ENCODE results near the gene MAP1LC3A.

MAP1LC3A gene

GRCh38 chr20:34574861-34575260 is 16.3 kb downstream of the MAP1LC3A start:
- no peaks in the 10 kb centered on the region for H3K9me3 ChIP-seq (ENCODE audit: control insufficient read depth in 2 of 2, low read length in 2 of 2)
- H3K36me3 ChIP-seq (ENCODE audit: control insufficient read depth in 2 of 2, insufficient read depth in 2 of 2, low read length in 2 of 2), result peaks cover 18 to 26% of the 10 kb centered on the region in 2 donors
- no peak overlapping the region for H3K4me3 ChIP-seq (ENCODE audit: low read length in 2 of 2)

GRCh38 chr20:34575271-34575670 is 16.8 kb downstream of the MAP1LC3A start:
- Histone ChIP-seq H3K4me1 (ENCODE audit: control insufficient read depth in 2 of 2, insufficient read depth in 2 of 2, low read length in 2 of 2) (peaks cover 10 to 18% of the 10 kb centered on the region in 2 donors), H3K9ac (ENCODE audit: low read depth in 1 of 2, low read length in 2 of 2) (no peak overlapping the region), H3K36me3 (ENCODE audit: control insufficient read depth in 2 of 2, insufficient read depth in 2 of 2, low read length in 2 of 2) (peaks cover 18 to 26% of the 10 kb centered on the region in 2 donors), H3K4me3 (ENCODE audit: low read length in 2 of 2) (no peak overlapping the region), H3K27ac (ENCODE audit: low read depth in 2 of 2, low read length in 2 of 2) (no peak overlapping the region), H3K27me3 (ENCODE audit: control insufficient read depth in 2 of 2, insufficient read depth in 2 of 2, low read length in 2 of 2) (no peaks in the 10 kb centered on the region), H3K9me3 (ENCODE audit: control insufficient read depth in 2 of 2, low read length in 2 of 2) (no peaks in the 10 kb centered on the region)

More at GRCh38 chr20:34574861-34575260, 16.3 kb downstream of the MAP1LC3A start:
- peaks cover 6 to 14% of the 10 kb centered on the region in 2 donors for H3K4me1 ChIP-seq (ENCODE audit: control insufficient read depth in 2 of 2, insufficient read depth in 2 of 2, low read length in 2 of 2)
- H3K27ac ChIP-seq (ENCODE audit: low read depth in 2 of 2, low read length in 2 of 2), result no peak overlapping the region
- H3K27me3 ChIP-seq (ENCODE audit: control insufficient read depth in 2 of 2, insufficient read depth in 2 of 2, low read length in 2 of 2), result no peaks in the 10 kb centered on the region
- no peak overlapping the region for H3K9ac ChIP-seq (ENCODE audit: low read depth in 1 of 2, low read length in 2 of 2)

- Histone ChIP-seq H3K4me1 (ENCODE audit: control insufficient read depth in 2 of 2, insufficient read depth in 2 of 2, low read length in 2 of 2) (peaks cover 15 to 22% of the 10 kb centered on the region in 2 donors), H3K27me3 (ENCODE audit: control insufficient read depth in 2 of 2, insufficient read depth in 2 of 2, low read length in 2 of 2) (no peaks in the 10 kb centered on the region), H3K36me3 (ENCODE audit: control insufficient read depth in 2 of 2, insufficient read depth in 2 of 2, low read length in 2 of 2) (peaks cover 18 to 27% of the 10 kb centered on the region in 2 donors), H3K9me3 (ENCODE audit: control insufficient read depth in 2 of 2, low read length in 2 of 2) (no peaks in the 10 kb centered on the region), H3K27ac (ENCODE audit: low read depth in 2 of 2, low read length in 2 of 2) (no peak overlapping the region), H3K4me3 (ENCODE audit: low read length in 2 of 2) (no peak overlapping the region), H3K9ac (ENCODE audit: low read depth in 1 of 2, low read length in 2 of 2) (no peak overlapping the region)
Measured at GRCh38 chr20:34575756-34576155, 17.2 kb downstream of the MAP1LC3A start.

GRCh38 chr20:34577061-34577460 is 18.5 kb downstream of the MAP1LC3A start:
- H3K36me3 ChIP-seq (ENCODE audit: control insufficient read depth in 2 of 2, insufficient read depth in 2 of 2, low read length in 2 of 2), result peaks cover 12 to 23% of the 10 kb centered on the region in 2 donors
- no peak overlapping the region for H3K4me3 ChIP-seq (ENCODE audit: low read length in 2 of 2)

GRCh38 chr20:34578025-34578424 is 19.5 kb downstream of the MAP1LC3A start:
- H3K36me3 ChIP-seq (ENCODE audit: control insufficient read depth in 2 of 2, insufficient read depth in 2 of 2, low read length in 2 of 2), result peaks cover 12 to 23% of the 10 kb centered on the region in 2 donors
- no peak overlapping the region for H3K27ac ChIP-seq (ENCODE audit: low read depth in 2 of 2, low read length in 2 of 2)
- H3K27me3 ChIP-seq (ENCODE audit: control insufficient read depth in 2 of 2, insufficient read depth in 2 of 2, low read length in 2 of 2), result no peaks in the 10 kb centered on the region
- H3K4me3 ChIP-seq (ENCODE audit: low read length in 2 of 2), result no peak overlapping the region
- no peaks in the 10 kb centered on the region for H3K9me3 ChIP-seq (ENCODE audit: control insufficient read depth in 2 of 2, low read length in 2 of 2)
- peaks cover 20 to 37% of the 10 kb centered on the region in 2 donors for H3K4me1 ChIP-seq (ENCODE audit: control insufficient read depth in 2 of 2, insufficient read depth in 2 of 2, low read length in 2 of 2)
- no peak overlapping the region for H3K9ac ChIP-seq (ENCODE audit: low read depth in 1 of 2, low read length in 2 of 2)

More at GRCh38 chr20:34577061-34577460, 18.5 kb downstream of the MAP1LC3A start:
- no peak overlapping the region for H3K9ac ChIP-seq (ENCODE audit: low read depth in 1 of 2, low read length in 2 of 2)
- H3K4me1 ChIP-seq (ENCODE audit: control insufficient read depth in 2 of 2, insufficient read depth in 2 of 2, low read length in 2 of 2), result peaks cover 16 to 33% of the 10 kb centered on the region in 2 donors
- H3K27ac ChIP-seq (ENCODE audit: low read depth in 2 of 2, low read length in 2 of 2), result no peak overlapping the region
- no peaks in the 10 kb centered on the region for H3K9me3 ChIP-seq (ENCODE audit: control insufficient read depth in 2 of 2, low read length in 2 of 2)
- H3K27me3 ChIP-seq (ENCODE audit: control insufficient read depth in 2 of 2, insufficient read depth in 2 of 2, low read length in 2 of 2), result no peaks in the 10 kb centered on the region

GRCh38 chr20:34578521-34578920 is 20.0 kb downstream of the MAP1LC3A start:
- H3K27ac ChIP-seq (ENCODE audit: low read depth in 2 of 2, low read length in 2 of 2), result no peak overlapping the region
- H3K36me3 ChIP-seq (ENCODE audit: control insufficient read depth in 2 of 2, insufficient read depth in 2 of 2, low read length in 2 of 2), result peaks cover 8 to 22% of the 10 kb centered on the region in 2 donors
- H3K9me3 ChIP-seq (ENCODE audit: control insufficient read depth in 2 of 2, low read length in 2 of 2), result no peaks in the 10 kb centered on the region
- H3K9ac ChIP-seq (ENCODE audit: low read depth in 1 of 2, low read length in 2 of 2), result no peak overlapping the region
- H3K27me3 ChIP-seq (ENCODE audit: control insufficient read depth in 2 of 2, insufficient read depth in 2 of 2, low read length in 2 of 2), result no peaks in the 10 kb centered on the region
- H3K4me3 ChIP-seq (ENCODE audit: low read length in 2 of 2), result no peak overlapping the region
- peaks cover 23 to 42% of the 10 kb centered on the region in 2 donors for H3K4me1 ChIP-seq (ENCODE audit: control insufficient read depth in 2 of 2, insufficient read depth in 2 of 2, low read length in 2 of 2)

- H3K27me3 ChIP-seq (ENCODE audit: control insufficient read depth in 2 of 2, insufficient read depth in 2 of 2, low read length in 2 of 2), result no peaks in the 10 kb centered on the region
- H3K9ac ChIP-seq (ENCODE audit: low read depth in 1 of 2, low read length in 2 of 2), result no peak overlapping the region
- no peaks in the 10 kb centered on the region for H3K9me3 ChIP-seq (ENCODE audit: control insufficient read depth in 2 of 2, low read length in 2 of 2)
- H3K27ac ChIP-seq (ENCODE audit: low read depth in 2 of 2, low read length in 2 of 2), result peak overlapping the region; percentile 72 to 76
- H3K4me3 ChIP-seq (ENCODE audit: low read length in 2 of 2), result no peak overlapping the region
- peaks cover 27 to 48% of the 10 kb centered on the region in 2 donors for H3K4me1 ChIP-seq (ENCODE audit: control insufficient read depth in 2 of 2, insufficient read depth in 2 of 2, low read length in 2 of 2)
- H3K36me3 ChIP-seq (ENCODE audit: control insufficient read depth in 2 of 2, insufficient read depth in 2 of 2, low read length in 2 of 2), result peaks cover 5 to 15% of the 10 kb centered on the region in 2 donors
Measured at GRCh38 chr20:34579191-34579978, 20.9 kb downstream of the MAP1LC3A start.

- H3K4me1 ChIP-seq (ENCODE audit: control insufficient read depth in 2 of 2, insufficient read depth in 2 of 2, low read length in 2 of 2), result peaks cover 27 to 48% of the 10 kb centered on the region in 2 donors
- H3K9ac ChIP-seq (ENCODE audit: low read depth in 1 of 2, low read length in 2 of 2), result peak overlapping the region in 1 of 2 donors; percentile 45
- no peak overlapping the region for H3K4me3 ChIP-seq (ENCODE audit: low read length in 2 of 2)
- peak overlapping the region; percentile 72 to 76 for H3K27ac ChIP-seq (ENCODE audit: low read depth in 2 of 2, low read length in 2 of 2)
- no peaks in the 10 kb centered on the region for H3K27me3 ChIP-seq (ENCODE audit: control insufficient read depth in 2 of 2, insufficient read depth in 2 of 2, low read length in 2 of 2)
- H3K36me3 ChIP-seq (ENCODE audit: control insufficient read depth in 2 of 2, insufficient read depth in 2 of 2, low read length in 2 of 2), result peaks cover 0 to 10% of the 10 kb centered on the region in 2 donors
- H3K9me3 ChIP-seq (ENCODE audit: control insufficient read depth in 2 of 2, low read length in 2 of 2), result no peaks in the 10 kb centered on the region
Measured at GRCh38 chr20:34579979-34580940, 21.7 kb downstream of the MAP1LC3A start.

GRCh38 chr20:34581341-34582184 is 23.0 kb downstream of the MAP1LC3A start:
- Histone ChIP-seq H3K4me1 (ENCODE audit: control insufficient read depth in 2 of 2, insufficient read depth in 2 of 2, low read length in 2 of 2) (peaks cover 27 to 48% of the 10 kb centered on the region in 2 donors), H3K36me3 (ENCODE audit: control insufficient read depth in 2 of 2, insufficient read depth in 2 of 2, low read length in 2 of 2) (peaks cover 2 to 12% of the 10 kb centered on the region in 2 donors), H3K27me3 (ENCODE audit: control insufficient read depth in 2 of 2, insufficient read depth in 2 of 2, low read length in 2 of 2) (no peaks in the 10 kb centered on the region), H3K27ac (ENCODE audit: low read depth in 2 of 2, low read length in 2 of 2) (peak overlapping the region; percentile 72 to 76), H3K9ac (ENCODE audit: low read depth in 1 of 2, low read length in 2 of 2) (no peak overlapping the region), H3K9me3 (ENCODE audit: control insufficient read depth in 2 of 2, low read length in 2 of 2) (no peaks in the 10 kb centered on the region), H3K4me3 (ENCODE audit: low read length in 2 of 2) (no peak overlapping the region)

All from mucosa of rectum (tissue), 2 donors.